Measurements from ENCODE around the gene PARD3B.

DNA sequence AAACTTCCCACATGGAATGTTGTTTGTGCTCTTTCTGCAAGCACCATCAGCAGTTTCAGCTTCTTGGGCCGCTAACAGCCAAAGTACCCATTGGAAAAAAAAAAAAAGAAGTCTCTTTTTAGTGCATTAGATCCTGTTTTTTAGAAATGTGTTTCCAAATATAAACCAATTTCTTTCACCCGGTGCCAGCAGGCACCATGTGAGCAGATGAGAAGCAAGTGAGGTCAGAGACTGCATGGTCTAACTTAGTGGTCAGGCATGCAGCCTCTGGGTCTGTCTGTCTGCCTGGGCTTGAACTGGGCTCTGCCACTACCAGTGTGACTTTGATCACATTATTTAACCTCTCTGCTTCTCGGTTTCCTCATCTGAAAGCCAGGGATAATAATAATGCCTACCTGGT is 1061.9 kb downstream of the PARD3B start:
- TF ChIP-seq, protein P1, sequence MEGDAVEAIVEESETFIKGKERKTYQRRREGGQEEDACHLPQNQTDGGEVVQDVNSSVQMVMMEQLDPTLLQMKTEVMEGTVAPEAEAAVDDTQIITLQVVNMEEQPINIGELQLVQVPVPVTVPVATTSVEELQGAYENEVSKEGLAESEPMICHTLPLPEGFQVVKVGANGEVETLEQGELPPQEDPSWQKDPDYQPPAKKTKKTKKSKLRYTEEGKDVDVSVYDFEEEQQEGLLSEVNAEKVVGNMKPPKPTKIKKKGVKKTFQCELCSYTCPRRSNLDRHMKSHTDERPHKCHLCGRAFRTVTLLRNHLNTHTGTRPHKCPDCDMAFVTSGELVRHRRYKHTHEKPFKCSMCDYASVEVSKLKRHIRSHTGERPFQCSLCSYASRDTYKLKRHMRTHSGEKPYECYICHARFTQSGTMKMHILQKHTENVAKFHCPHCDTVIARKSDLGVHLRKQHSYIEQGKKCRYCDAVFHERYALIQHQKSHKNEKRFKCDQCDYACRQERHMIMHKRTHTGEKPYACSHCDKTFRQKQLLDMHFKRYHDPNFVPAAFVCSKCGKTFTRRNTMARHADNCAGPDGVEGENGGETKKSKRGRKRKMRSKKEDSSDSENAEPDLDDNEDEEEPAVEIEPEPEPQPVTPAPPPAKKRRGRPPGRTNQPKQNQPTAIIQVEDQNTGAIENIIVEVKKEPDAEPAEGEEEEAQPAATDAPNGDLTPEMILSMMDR (IDR thresholded peaks at IDR 0.05 in 2 of 3, conservative IDR thresholded peaks at IDR 0.05 in 1 of 3; ENCODE audit: borderline replicate concordance in 1 of 3, insufficient read depth in 1 of 3, low read depth in 2 of 3, low read length in 2 of 3): no peak
- TF ChIP-seq POLR2A (IDR thresholded peaks at IDR 0.05; ENCODE audit: borderline replicate concordance, extremely low read depth, insufficient read depth, insufficient read length): no peak
- no peak for TF ChIP-seq FOSL1 (IDR thresholded peaks at IDR 0.05; ENCODE audit: low read depth)
- TF ChIP-seq, protein P2, sequence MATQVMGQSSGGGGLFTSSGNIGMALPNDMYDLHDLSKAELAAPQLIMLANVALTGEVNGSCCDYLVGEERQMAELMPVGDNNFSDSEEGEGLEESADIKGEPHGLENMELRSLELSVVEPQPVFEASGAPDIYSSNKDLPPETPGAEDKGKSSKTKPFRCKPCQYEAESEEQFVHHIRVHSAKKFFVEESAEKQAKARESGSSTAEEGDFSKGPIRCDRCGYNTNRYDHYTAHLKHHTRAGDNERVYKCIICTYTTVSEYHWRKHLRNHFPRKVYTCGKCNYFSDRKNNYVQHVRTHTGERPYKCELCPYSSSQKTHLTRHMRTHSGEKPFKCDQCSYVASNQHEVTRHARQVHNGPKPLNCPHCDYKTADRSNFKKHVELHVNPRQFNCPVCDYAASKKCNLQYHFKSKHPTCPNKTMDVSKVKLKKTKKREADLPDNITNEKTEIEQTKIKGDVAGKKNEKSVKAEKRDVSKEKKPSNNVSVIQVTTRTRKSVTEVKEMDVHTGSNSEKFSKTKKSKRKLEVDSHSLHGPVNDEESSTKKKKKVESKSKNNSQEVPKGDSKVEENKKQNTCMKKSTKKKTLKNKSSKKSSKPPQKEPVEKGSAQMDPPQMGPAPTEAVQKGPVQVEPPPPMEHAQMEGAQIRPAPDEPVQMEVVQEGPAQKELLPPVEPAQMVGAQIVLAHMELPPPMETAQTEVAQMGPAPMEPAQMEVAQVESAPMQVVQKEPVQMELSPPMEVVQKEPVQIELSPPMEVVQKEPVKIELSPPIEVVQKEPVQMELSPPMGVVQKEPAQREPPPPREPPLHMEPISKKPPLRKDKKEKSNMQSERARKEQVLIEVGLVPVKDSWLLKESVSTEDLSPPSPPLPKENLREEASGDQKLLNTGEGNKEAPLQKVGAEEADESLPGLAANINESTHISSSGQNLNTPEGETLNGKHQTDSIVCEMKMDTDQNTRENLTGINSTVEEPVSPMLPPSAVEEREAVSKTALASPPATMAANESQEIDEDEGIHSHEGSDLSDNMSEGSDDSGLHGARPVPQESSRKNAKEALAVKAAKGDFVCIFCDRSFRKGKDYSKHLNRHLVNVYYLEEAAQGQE (IDR thresholded peaks at IDR 0.05; ENCODE audit: low read depth): no peak
- TF ChIP-seq POLR2AphosphoS5 (IDR thresholded peaks at IDR 0.05; ENCODE audit: low read depth, low read length): no peak
- no peak for TF ChIP-seq ZNF274 (IDR thresholded peaks at IDR 0.05; ENCODE audit: low read depth, low read length)
- no peak for TF ChIP-seq JUND (IDR thresholded peaks at IDR 0.05)
- TF ChIP-seq CEBPB (IDR thresholded peaks at IDR 0.05; ENCODE audit: low read depth): no peak
- TF ChIP-seq RAD21 (IDR thresholded peaks at IDR 0.05; ENCODE audit: low read depth): no peak
- TF ChIP-seq SIN3A (IDR thresholded peaks at IDR 0.05; ENCODE audit: low read depth): no peak
